ENCODE results near the gene EPN1.
"Not testable (repeated sequence)": the region's sequence is repeated elsewhere in the genome, so short reads cannot be mapped to it uniquely, and the experiment has no call there.

EPN1 gene

GRCh38 chr19:55738302-55738701 is 63.3 kb downstream of the EPN1 start, which contains the start of gene NLRP9:
Gene NLRP9 (minus strand): TSS chr19:55738402. CDS start chr19:55738374, 28 bp downstream.
- no peak for DNase-seq

GRCh38 chr19:55750715-55751114 is 75.7 kb downstream of the EPN1 start:
- DNase-seq = no peak

GRCh38 chr19:55753401-55753800 is 78.4 kb downstream of the EPN1 start:
- DNase-seq = no peak

- DNase-seq = not testable (repeated sequence)
Measured at GRCh38 chr19:55756808-55757207, 81.8 kb downstream of the EPN1 start.

- DNase-seq = not testable (repeated sequence)
Measured at GRCh38 chr19:55758797-55759196, 83.8 kb downstream of the EPN1 start, which contains the start of gene RFPL4A. Gene RFPL4A (plus strand): TSS chr19:55759097. CDS start chr19:55761801, 2,704 bp downstream.

Data from NCI-H1694 treated with DMSO at 0.1 percent for 48 hours (cell line).